Measurements from ENCODE around the gene ENO4.
A peak's percentile ranks its signal among the peaks of the same experiment; 100 is the strongest.

ENO4 gene

GRCh38 chr10:116808706-116809105, 40.6 kb upstream of the ENO4 start:
- no peak overlapping the region for H3K4me3 ChIP-seq (ENCODE audit: control insufficient read depth, low read depth, low read length)
- no peak for DNase-seq (ENCODE audit: low read depth)
- TF ChIP-seq, protein P1, sequence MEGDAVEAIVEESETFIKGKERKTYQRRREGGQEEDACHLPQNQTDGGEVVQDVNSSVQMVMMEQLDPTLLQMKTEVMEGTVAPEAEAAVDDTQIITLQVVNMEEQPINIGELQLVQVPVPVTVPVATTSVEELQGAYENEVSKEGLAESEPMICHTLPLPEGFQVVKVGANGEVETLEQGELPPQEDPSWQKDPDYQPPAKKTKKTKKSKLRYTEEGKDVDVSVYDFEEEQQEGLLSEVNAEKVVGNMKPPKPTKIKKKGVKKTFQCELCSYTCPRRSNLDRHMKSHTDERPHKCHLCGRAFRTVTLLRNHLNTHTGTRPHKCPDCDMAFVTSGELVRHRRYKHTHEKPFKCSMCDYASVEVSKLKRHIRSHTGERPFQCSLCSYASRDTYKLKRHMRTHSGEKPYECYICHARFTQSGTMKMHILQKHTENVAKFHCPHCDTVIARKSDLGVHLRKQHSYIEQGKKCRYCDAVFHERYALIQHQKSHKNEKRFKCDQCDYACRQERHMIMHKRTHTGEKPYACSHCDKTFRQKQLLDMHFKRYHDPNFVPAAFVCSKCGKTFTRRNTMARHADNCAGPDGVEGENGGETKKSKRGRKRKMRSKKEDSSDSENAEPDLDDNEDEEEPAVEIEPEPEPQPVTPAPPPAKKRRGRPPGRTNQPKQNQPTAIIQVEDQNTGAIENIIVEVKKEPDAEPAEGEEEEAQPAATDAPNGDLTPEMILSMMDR (conservative IDR thresholded peaks at IDR 0.05; ENCODE audit: control insufficient read depth, insufficient read depth, low read depth, low read length) = no peak

- TF ChIP-seq, protein P1 (conservative IDR thresholded peaks at IDR 0.05; ENCODE audit: control insufficient read depth, insufficient read depth, low read depth, low read length) = peak; percentile 38
- no peak overlapping the region for H3K4me3 ChIP-seq (ENCODE audit: control insufficient read depth, low read depth, low read length)
- DNase-seq (ENCODE audit: low read depth) = peak; percentile 5
These were observed 39.7 kb upstream of the ENO4 start for GRCh38 chr10:116809483-116810119.

DNA sequence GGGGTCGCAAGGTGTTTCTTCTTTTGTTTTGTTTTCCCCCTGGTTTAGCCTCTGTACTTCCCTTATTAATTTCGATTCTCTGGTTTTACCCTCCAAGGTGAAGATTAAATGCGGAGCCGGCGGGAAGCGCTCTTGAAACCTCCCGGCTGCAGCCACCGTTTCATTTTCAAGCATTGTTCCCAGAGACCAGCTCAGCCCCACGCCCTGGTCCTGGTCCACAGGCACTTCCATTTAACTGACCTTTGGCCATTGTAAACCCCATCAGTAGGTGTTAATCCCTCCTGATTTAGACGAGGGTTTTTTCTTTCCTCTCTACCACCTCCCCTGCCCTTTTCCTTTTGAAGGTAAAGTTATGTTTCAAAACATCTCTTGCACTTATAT, 39.2 kb upstream of the ENO4 start:
- no peak overlapping the region for H3K4me3 ChIP-seq (ENCODE audit: control insufficient read depth, low read depth, low read length)
- DNase-seq (ENCODE audit: low read depth) = no peak
- TF ChIP-seq, protein P1 (conservative IDR thresholded peaks at IDR 0.05; ENCODE audit: control insufficient read depth, insufficient read depth, low read depth, low read length) = no peak

DNA sequence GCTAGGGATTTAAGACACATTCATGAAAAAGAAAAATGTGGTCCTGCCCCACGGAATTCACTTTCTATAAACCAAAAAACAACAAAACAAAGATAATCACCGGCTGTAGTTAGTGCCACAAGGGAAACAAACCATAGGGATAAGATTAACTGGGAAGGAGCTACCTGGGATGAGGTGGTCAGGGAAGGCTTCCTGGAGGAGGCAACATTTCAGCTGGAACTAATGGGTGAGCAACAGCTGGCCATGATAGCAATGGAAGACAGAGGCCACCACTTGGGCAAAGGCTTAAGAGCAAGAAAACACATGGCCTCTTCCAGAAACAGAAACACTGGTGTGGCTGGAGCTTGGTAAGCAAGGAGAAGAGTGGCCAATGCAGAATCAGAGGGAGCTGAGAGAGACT, 38.4 kb upstream of the ENO4 start:
- TF ChIP-seq, protein P1 (conservative IDR thresholded peaks at IDR 0.05; ENCODE audit: control insufficient read depth, insufficient read depth, low read depth, low read length) = no peak
- DNase-seq (ENCODE audit: low read depth) = no peak
- no peak overlapping the region for H3K4me3 ChIP-seq (ENCODE audit: control insufficient read depth, low read depth, low read length)

GRCh38 chr10:116811691-116812090, 37.6 kb upstream of the ENO4 start:
- no peak for DNase-seq (ENCODE audit: low read depth)

GRCh38 chr10:116815641-116816415, 33.5 kb upstream of the ENO4 start:
- H3K4me3 ChIP-seq (ENCODE audit: control insufficient read depth, low read depth, low read length) = no peak overlapping the region
- DNase-seq (ENCODE audit: low read depth) = peak; percentile 63
- TF ChIP-seq, protein P1 (conservative IDR thresholded peaks at IDR 0.05; ENCODE audit: control insufficient read depth, insufficient read depth, low read depth, low read length) = no peak

More at GRCh38 chr10:116811691-116812090, 37.6 kb upstream of the ENO4 start:
- no peak overlapping the region for H3K4me3 ChIP-seq (ENCODE audit: control insufficient read depth, low read depth, low read length)
- TF ChIP-seq, protein P1 (conservative IDR thresholded peaks at IDR 0.05; ENCODE audit: control insufficient read depth, insufficient read depth, low read depth, low read length) = no peak
